ENCODE results near the gene PLA2G4F.

Gene PLA2G4F

GRCh38 chr15:42165106-42165505 lies 8.7 kb upstream of the PLA2G4F start:
- DNase-seq (ENCODE audit: low spot score) = no peak

- no peak for DNase-seq (ENCODE audit: low spot score)
These were observed 7.6 kb upstream of the PLA2G4F start for GRCh38 chr15:42163947-42164550.

GRCh38 chr15:42163291-42163690 lies 6.9 kb upstream of the PLA2G4F start:
- no peak for DNase-seq (ENCODE audit: low spot score)

GRCh38 chr15:42160136-42160535 lies 3.7 kb upstream of the PLA2G4F start:
- DNase-seq (ENCODE audit: low spot score) = no peak

GRCh38 chr15:42159381-42160015 lies 3.1 kb upstream of the PLA2G4F start:
- no peak for DNase-seq (ENCODE audit: low spot score)

- peak; percentile 53 for DNase-seq (ENCODE audit: low spot score)
These were observed 2.5 kb upstream of the PLA2G4F start for GRCh38 chr15:42158941-42159340.

- DNase-seq (ENCODE audit: low spot score) = no peak
These were observed 1.7 kb upstream of the PLA2G4F start for GRCh38 chr15:42157981-42158765.

GRCh38 chr15:42157381-42157780 lies 945 bp upstream of the PLA2G4F start:
- no peak for DNase-seq (ENCODE audit: low spot score)

GRCh38 chr15:42155546-42156242 lies 742 bp downstream of the PLA2G4F start:
- DNase-seq (ENCODE audit: low spot score) = peak; percentile 62

GRCh38 chr15:42154956-42155355 lies 1.5 kb downstream of the PLA2G4F start:
- no peak for DNase-seq (ENCODE audit: low spot score)

GRCh38 chr15:42154212-42154941 lies 2.1 kb downstream of the PLA2G4F start:
- DNase-seq (ENCODE audit: low spot score) = peak; percentile 62

GRCh38 chr15:42153874-42154211 lies 2.6 kb downstream of the PLA2G4F start:
- no peak for DNase-seq (ENCODE audit: low spot score)

GRCh38 chr15:42152921-42153698 lies 3.3 kb downstream of the PLA2G4F start:
- DNase-seq (ENCODE audit: low spot score) = peak; percentile 55

GRCh38 chr15:42152196-42152920 lies 4.1 kb downstream of the PLA2G4F start:
- DNase-seq (ENCODE audit: low spot score) = no peak

GRCh38 chr15:42151736-42152135 lies 4.7 kb downstream of the PLA2G4F start:
- DNase-seq (ENCODE audit: low spot score) = peak; percentile 60

GRCh38 chr15:42151141-42151561 lies 5.3 kb downstream of the PLA2G4F start:
- DNase-seq (ENCODE audit: low spot score) = peak; percentile 57

- peak; percentile 41 for DNase-seq (ENCODE audit: low spot score)
These were observed 6.0 kb downstream of the PLA2G4F start for GRCh38 chr15:42150219-42150970.

- peak; percentile 52 for DNase-seq (ENCODE audit: low spot score)
These were observed 6.8 kb downstream of the PLA2G4F start for GRCh38 chr15:42149493-42150218.

All from left forelimb (tissue), 1 donor.